CD8-positive, alpha-beta memory T cell (primary cell): ENCODE data around the gene THRB. TPM values are rescaled to one million over a fixed set of nuclear protein-coding genes. Genes with fewer than 3 reads are reported as not detected.

Experiments used
- CTCF ChIA-PET: fragments of 350-600 bp; sonication (Branson Sonifier 250); formaldehyde crosslinking; loops from one replicate; lab custom pipeline; 2021; ENCODE audit warnings: antibody characterized with exemption; lab: Charles Lee
- POLR2A ChIA-PET: fragments of 350-600 bp; sonication (Branson Sonifier 250); formaldehyde crosslinking; loops from one replicate; lab custom pipeline; 2021; ENCODE audit warnings: antibody characterized with exemption; lab: Charles Lee
- DNase-seq, 5 donors: peaks; one replicate each; pipeline versions ENCODE4 v3.0.0 to v3.0.0-alpha.2; 2020 to 2022; ENCODE audit warnings: mixed read lengths in 1 of 5
- H3K27ac ChIP-seq: one replicate; pipeline ENCODE4 v1.7.0; 2013; ENCODE audit warnings: low read depth, mild to moderate bottlenecking, low read length, moderate library complexity
- H3K27me3 ChIP-seq: 2 replicates; pipeline ENCODE4 v1.7.0; 2013; ENCODE audit warnings: low read length, mild to moderate bottlenecking; ENCODE audit not compliant: insufficient read depth, poor library complexity, severe bottlenecking
- H3K36me3 ChIP-seq: 2 replicates; pipeline ENCODE4 v1.7.0; 2013; ENCODE audit warnings: mild to moderate bottlenecking, low read length, moderate library complexity; ENCODE audit not compliant: insufficient read depth
- H3K4me1 ChIP-seq: 2 replicates; pipeline ENCODE4 v1.7.0; 2013; ENCODE audit warnings: mild to moderate bottlenecking, low read length, moderate library complexity; ENCODE audit not compliant: insufficient read depth
- H3K4me3 ChIP-seq: 2 replicates; pipeline ENCODE4 v1.7.0; 2013; ENCODE audit warnings: mild to moderate bottlenecking, low read length
- H3K9me3 ChIP-seq: 2 replicates; pipeline ENCODE4 v1.7.0; 2013; ENCODE audit warnings: mild to moderate bottlenecking, low read length
- H3K27ac Mint-ChIP-seq, 8 donors: one replicate each; pipeline ENCODE4 v1.8.0; 2020 to 2021; ENCODE audit warnings: mixed read lengths in 8 of 8, mild to moderate bottlenecking in 6 of 8, inconsistent platforms in 3 of 8, moderate library complexity in 3 of 8
- H3K27me3 Mint-ChIP-seq, 2 donors: one replicate each; pipeline ENCODE4 v1.8.0; 2020 to 2021; ENCODE audit warnings: mixed read lengths in 2 of 2, mild to moderate bottlenecking in 1 of 2, moderate library complexity in 1 of 2
- H3K36me3 Mint-ChIP-seq, 3 donors: one replicate each; pipeline ENCODE4 v1.8.0; 2020 to 2021; ENCODE audit warnings: mixed read lengths in 3 of 3, inconsistent platforms in 1 of 3, mild to moderate bottlenecking in 1 of 3
- H3K4me1 Mint-ChIP-seq, 3 donors: one replicate each; pipeline ENCODE4 v1.8.0; 2020 to 2021; ENCODE audit warnings: mixed read lengths in 3 of 3, inconsistent platforms in 1 of 3, mild to moderate bottlenecking in 1 of 3
- H3K4me3 Mint-ChIP-seq, 7 donors: one replicate each; pipeline ENCODE4 v1.8.0; 2020 to 2021; ENCODE audit warnings: mixed read lengths in 7 of 7, mild to moderate bottlenecking in 6 of 7, moderate library complexity in 4 of 7, inconsistent platforms in 2 of 7
- H3K9me3 Mint-ChIP-seq, 5 donors: one replicate each; pipeline ENCODE4 v1.8.0; 2020 to 2022; ENCODE audit warnings: mixed read lengths in 5 of 5, mild to moderate bottlenecking in 3 of 5, moderate library complexity in 2 of 5, inconsistent platforms in 1 of 5
- polyA plus RNA-seq: library from polyadenylated mRNA; unstranded; fragments of 300-500 nt; fragmentation: Illumina TruSeq; gene quantifications from one replicate; pipeline ENCODE4 v1.2.3, GENCODE V29; 2021
- total RNA-seq, 2 experiments: library from RNA; stranded (reverse); gene quantifications; one replicate each; pipeline ENCODE4 v1.2.3, GENCODE V29; 2021

Gene THRB
- total and polyA plus RNA-seq, 3 experiments from 2014 or later, result not detected

DNA sequence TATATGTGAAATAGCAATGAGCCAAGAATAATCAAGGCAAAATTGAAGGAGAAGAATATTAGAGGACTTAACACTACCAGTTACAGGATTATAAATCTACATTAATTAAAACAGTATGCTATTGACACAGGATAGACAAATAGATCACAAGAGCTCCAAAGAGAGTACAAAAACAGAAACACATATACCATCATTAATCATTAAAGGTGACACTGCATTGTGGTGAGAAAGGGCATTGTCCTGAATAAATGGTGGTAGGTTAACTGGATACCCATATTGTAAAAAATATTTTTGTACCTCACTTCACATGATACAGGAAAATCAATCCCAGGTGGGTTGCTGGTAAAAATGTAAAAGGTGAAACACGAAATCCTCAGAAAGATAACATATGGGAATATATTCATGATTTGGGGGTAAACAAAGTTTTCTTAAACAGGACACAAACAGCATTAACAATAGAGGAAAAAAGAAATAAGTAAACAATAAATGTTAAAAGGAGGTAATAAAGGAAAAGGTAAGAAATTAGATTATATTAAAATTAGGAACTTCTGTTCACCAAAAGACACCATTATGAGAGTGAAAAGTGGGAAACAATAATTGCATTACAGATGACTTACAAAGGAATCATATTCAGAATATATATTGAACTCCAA is 145.2 kb downstream of the THRB start:
- DNase-seq, result no peak
- Mint-ChIP-seq H3K27me3 (peaks cover 0 to 1% of the 10 kb centered on the region in 2 donors), H3K9me3 (peaks cover 0 to 1% (median 0%) of the 10 kb centered on the region in 5 donors), H3K27ac (no peak overlapping the region), H3K36me3 (no peaks in the 10 kb centered on the region), H3K4me3 (no peak overlapping the region), H3K4me1 (no peaks in the 10 kb centered on the region)
- H3K36me3 ChIP-seq, result no peaks in the 10 kb centered on the region
- H3K4me3 ChIP-seq, result no peak overlapping the region
- ChIA-PET POLR2A (no interaction called here), CTCF (no interaction called here)
- H3K27me3 ChIP-seq, result no peaks in the 10 kb centered on the region
- H3K4me1 ChIP-seq, result no peaks in the 10 kb centered on the region
- no peaks in the 10 kb centered on the region for H3K9me3 ChIP-seq
- peak overlapping the region; percentile 55 for H3K27ac ChIP-seq

DNA sequence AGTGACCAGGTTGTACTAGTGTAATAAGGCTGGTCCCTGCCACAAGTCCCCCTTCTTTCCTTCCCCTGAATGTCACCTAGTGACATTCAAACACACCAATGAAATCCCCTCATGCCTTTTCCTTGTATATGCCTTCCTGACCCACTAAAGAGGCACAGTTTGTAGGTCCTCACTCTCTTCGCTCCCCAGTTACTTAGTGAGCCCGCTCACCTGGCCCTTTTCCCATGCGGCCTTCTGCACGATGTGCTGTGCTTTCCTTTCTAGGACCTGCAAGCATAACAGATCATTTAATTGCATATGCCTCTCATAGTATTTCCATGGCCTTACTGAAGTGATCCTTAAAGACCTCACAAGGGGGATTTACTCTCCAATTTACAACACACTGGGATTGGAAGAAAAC is 146.3 kb downstream of the THRB start:
- no peaks in the 10 kb centered on the region for H3K36me3 ChIP-seq
- no peaks in the 10 kb centered on the region for H3K4me1 ChIP-seq
- no peaks in the 10 kb centered on the region for H3K9me3 ChIP-seq
- H3K27me3 ChIP-seq, result no peaks in the 10 kb centered on the region
- Mint-ChIP-seq H3K9me3 (peaks cover 0 to 1% (median 0%) of the 10 kb centered on the region in 5 donors), H3K4me3 (no peak overlapping the region), H3K27me3 (peaks cover 0 to 1% of the 10 kb centered on the region in 2 donors), H3K27ac (no peak overlapping the region), H3K4me1 (no peaks in the 10 kb centered on the region), H3K36me3 (no peaks in the 10 kb centered on the region)
- no peak overlapping the region for H3K4me3 ChIP-seq
- H3K27ac ChIP-seq, result no peak overlapping the region
- no peak for DNase-seq
- POLR2A ChIA-PET, result no interaction called here
- CTCF ChIA-PET, result no interaction called here

DNA sequence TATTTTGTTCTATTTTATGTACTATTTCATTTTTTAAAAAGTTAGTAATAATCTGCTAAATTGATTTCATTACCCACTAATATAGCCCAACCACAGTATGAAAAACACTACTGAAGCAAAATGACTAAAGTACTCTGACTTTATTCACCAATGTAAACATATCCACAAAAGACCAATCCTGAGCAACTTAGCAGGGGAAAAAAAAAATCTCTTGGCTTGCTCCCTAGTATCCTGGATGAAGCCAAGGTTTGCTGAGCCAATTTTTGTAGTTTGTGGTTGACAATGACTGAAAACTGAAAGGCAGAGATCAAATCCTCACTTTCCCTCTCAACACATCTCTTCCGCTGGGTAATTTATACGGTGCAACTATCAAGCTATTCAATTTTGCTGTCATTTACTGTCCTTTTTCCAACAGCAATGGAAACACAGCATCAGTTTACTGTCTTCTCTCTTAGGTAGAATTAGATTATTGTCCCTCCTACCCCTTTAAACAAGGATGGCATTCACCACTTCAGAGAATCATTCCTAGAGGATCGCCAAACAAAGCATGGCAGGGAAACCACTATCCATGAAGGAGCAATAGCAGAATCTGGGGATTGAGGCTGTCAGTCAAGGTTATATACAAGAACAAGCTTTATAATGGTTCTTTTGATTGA is 149.7 kb downstream of the THRB start:
- Histone ChIP-seq H3K27ac (no peak overlapping the region), H3K27me3 (no peaks in the 10 kb centered on the region), H3K4me3 (no peak overlapping the region), H3K9me3 (no peaks in the 10 kb centered on the region), H3K36me3 (no peaks in the 10 kb centered on the region), H3K4me1 (no peaks in the 10 kb centered on the region)
- H3K9me3 Mint-ChIP-seq, result peaks cover 0 to 3% (median 0%) of the 10 kb centered on the region in 5 donors
- DNase-seq, result no peak
- H3K4me1 Mint-ChIP-seq, result no peaks in the 10 kb centered on the region
- H3K27ac Mint-ChIP-seq, result no peak overlapping the region
- ChIA-PET POLR2A (no interaction called here), CTCF (no interaction called here)
- no peaks in the 10 kb centered on the region for H3K36me3 Mint-ChIP-seq
- H3K4me3 Mint-ChIP-seq, result no peak overlapping the region
- H3K27me3 Mint-ChIP-seq, result no peaks in the 10 kb centered on the region

DNA sequence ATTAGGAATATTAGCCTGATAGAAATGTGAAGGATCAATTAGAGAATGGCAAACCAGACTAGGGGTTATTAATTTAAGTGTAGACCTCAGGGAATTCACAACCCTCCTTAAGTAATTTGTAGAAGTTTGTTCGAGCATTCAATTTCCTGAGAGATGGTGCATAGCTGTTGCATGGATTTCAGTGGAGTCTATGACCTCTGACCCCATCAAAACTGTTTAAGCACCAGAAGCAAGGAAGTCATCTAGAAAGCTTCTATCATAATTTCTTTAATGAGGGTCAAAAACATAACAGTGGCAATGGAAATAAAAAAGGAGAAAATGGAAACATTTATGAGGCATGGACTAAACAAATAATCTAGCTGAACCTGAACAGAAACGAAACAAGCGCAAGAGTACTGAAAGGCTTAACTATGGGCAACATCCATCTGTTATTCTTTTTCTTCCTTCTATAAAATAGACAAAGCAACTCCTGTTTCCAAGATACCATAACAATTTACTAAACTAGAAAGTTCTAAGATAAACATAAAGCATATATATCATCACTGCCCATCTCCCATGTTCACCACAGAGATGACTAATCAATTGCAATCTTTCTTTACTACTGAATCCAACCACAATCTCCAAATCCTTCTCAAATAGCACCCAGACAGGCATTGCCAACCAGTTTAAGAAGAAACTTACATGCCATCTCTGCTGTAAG is 151.4 kb downstream of the THRB start:
- DNase-seq, result no peak
- H3K36me3 ChIP-seq, result no peaks in the 10 kb centered on the region
- peaks cover 0 to 3% (median 0%) of the 10 kb centered on the region in 5 donors for H3K9me3 Mint-ChIP-seq
- H3K4me3 Mint-ChIP-seq, result no peak overlapping the region
- no peak overlapping the region for H3K4me3 ChIP-seq
- H3K36me3 Mint-ChIP-seq, result no peaks in the 10 kb centered on the region
- no peaks in the 10 kb centered on the region for H3K4me1 ChIP-seq
- ChIA-PET CTCF (no interaction called here), POLR2A (no interaction called here)
- no peaks in the 10 kb centered on the region for H3K4me1 Mint-ChIP-seq
- no peaks in the 10 kb centered on the region for H3K27me3 ChIP-seq
- H3K27me3 Mint-ChIP-seq, result no peaks in the 10 kb centered on the region
- no peaks in the 10 kb centered on the region for H3K9me3 ChIP-seq
- H3K27ac Mint-ChIP-seq, result peak overlapping the region in 1 of 8 donors; percentile 47
- H3K27ac ChIP-seq, result no peak overlapping the region

DNA sequence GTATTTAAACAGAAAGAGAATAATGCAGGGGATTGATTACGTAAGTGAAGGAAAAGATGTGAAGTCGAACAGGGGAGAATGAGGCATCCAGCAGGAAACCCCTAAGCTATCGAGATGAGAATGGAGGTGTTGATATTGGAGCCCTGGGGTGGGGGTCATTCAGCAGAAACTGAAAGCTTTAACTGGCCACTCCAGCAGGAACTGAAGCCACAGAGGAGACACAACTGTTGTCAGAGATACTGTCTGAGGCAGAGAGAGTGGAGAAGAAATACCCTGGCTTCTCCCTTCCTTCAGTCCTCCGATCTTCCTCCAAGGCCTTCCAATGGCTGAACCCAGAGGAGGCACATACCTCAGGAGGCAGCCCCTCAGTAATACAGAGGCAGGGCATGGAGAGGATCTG is 152.4 kb downstream of the THRB start:
- Mint-ChIP-seq H3K27me3 (no peaks in the 10 kb centered on the region), H3K36me3 (no peaks in the 10 kb centered on the region), H3K4me3 (no peak overlapping the region), H3K9me3 (peaks cover 0 to 2% (median 0%) of the 10 kb centered on the region in 5 donors), H3K4me1 (no peaks in the 10 kb centered on the region), H3K27ac (peak overlapping the region in 1 of 8 donors; percentile 56)
- H3K4me3 ChIP-seq, result no peak overlapping the region
- H3K4me1 ChIP-seq, result no peaks in the 10 kb centered on the region
- H3K36me3 ChIP-seq, result no peaks in the 10 kb centered on the region
- no peaks in the 10 kb centered on the region for H3K9me3 ChIP-seq
- H3K27ac ChIP-seq, result no peak overlapping the region
- ChIA-PET CTCF (no interaction called here), POLR2A (no interaction called here)
- no peak for DNase-seq
- no peaks in the 10 kb centered on the region for H3K27me3 ChIP-seq

DNA sequence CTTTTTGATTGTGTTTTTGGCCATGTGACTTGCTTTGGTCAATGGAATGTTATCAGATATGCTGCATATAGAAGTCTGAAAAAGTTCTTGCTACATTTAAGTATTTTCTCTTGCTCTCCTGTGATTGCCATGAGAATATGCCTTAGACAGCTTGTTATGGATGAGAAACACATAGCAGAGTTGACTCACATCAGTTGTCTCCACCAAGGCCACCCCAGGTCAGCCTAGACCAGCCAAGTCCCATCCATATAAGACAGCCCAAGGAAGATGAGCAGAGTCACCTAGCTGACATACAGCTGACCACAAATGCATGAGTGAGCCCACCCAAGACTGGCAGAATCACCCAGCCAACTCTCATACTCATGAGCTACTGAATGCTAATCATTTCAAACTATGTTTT is 153.0 kb downstream of the THRB start:
- ChIA-PET CTCF (no interaction called here), POLR2A (no interaction called here)
- Mint-ChIP-seq H3K27me3 (no peaks in the 10 kb centered on the region), H3K4me1 (no peaks in the 10 kb centered on the region), H3K4me3 (no peak overlapping the region), H3K27ac (no peak overlapping the region), H3K9me3 (peaks cover 0 to 2% (median 0%) of the 10 kb centered on the region in 5 donors), H3K36me3 (no peaks in the 10 kb centered on the region)
- Histone ChIP-seq H3K4me3 (no peak overlapping the region), H3K27me3 (no peaks in the 10 kb centered on the region), H3K4me1 (no peaks in the 10 kb centered on the region), H3K9me3 (no peaks in the 10 kb centered on the region), H3K27ac (no peak overlapping the region), H3K36me3 (no peaks in the 10 kb centered on the region)
- DNase-seq, result no peak

DNA sequence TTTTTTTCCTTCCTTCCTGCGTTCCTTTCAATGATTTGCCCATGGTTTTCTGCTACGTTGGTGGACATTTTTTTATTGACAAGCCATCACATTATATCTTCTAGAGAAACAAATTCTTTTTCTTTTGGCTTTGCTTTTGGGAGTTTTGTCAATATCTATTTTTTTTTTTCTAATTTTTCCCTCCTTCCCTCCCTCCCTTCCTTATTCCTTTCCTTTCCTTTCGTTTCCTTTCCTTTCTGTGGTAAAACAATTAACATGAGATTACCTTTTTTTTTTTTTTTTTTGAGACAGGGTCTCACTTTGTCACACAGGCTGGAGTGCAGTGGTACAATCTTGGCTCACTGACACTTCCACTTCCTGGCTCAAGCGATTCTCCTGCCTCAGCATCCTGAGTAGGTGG is 153.7 kb downstream of the THRB start:
- H3K27me3 ChIP-seq, result no peaks in the 10 kb centered on the region
- Mint-ChIP-seq H3K27me3 (no peaks in the 10 kb centered on the region), H3K9me3 (peaks cover 0 to 2% (median 0%) of the 10 kb centered on the region in 5 donors), H3K4me1 (no peaks in the 10 kb centered on the region), H3K4me3 (no peak overlapping the region), H3K27ac (no peak overlapping the region), H3K36me3 (no peaks in the 10 kb centered on the region)
- ChIA-PET CTCF (no interaction called here), POLR2A (no interaction called here)
- H3K4me1 ChIP-seq, result no peaks in the 10 kb centered on the region
- no peaks in the 10 kb centered on the region for H3K36me3 ChIP-seq
- DNase-seq, result no peak
- H3K4me3 ChIP-seq, result no peak overlapping the region
- H3K9me3 ChIP-seq, result no peaks in the 10 kb centered on the region
- no peak overlapping the region for H3K27ac ChIP-seq

DNA sequence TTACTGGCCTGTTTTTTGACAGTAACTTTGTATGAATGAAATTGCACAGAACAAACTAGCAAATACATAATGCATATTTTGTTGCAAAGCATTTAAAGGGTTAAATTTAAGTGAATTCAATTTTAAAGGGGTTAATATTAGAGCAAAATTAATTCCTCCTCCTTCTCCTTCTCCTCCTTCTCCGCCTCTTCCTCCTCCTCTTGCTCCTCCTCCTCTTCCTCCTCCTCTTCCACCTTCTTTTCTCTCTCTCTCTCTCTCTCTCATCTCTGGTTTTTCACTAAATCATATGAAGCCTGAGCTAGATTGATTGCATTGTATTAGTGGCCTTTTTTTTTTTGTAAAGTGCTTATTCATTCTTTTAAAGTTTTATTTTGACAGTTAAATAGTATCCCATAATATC is 154.5 kb downstream of the THRB start:
- no peak for DNase-seq
- Histone ChIP-seq H3K4me3 (no peak overlapping the region), H3K9me3 (no peaks in the 10 kb centered on the region), H3K36me3 (no peaks in the 10 kb centered on the region), H3K27ac (no peak overlapping the region), H3K4me1 (no peaks in the 10 kb centered on the region), H3K27me3 (no peaks in the 10 kb centered on the region)
- ChIA-PET POLR2A (no interaction called here), CTCF (no interaction called here)
- Mint-ChIP-seq H3K4me3 (no peak overlapping the region), H3K9me3 (peaks cover 0 to 2% (median 0%) of the 10 kb centered on the region in 5 donors), H3K27ac (no peak overlapping the region), H3K27me3 (peaks cover 0 to 1% of the 10 kb centered on the region in 2 donors), H3K36me3 (no peaks in the 10 kb centered on the region), H3K4me1 (no peaks in the 10 kb centered on the region)
